GM12878 (cell line): ENCODE data around the gene CCNC. TPM values are rescaled to one million over a fixed set of nuclear protein-coding genes. Genes with fewer than 3 reads are reported as not detected.

Experiments used
- ATAC-seq: fragments of 200-7000 bp; cut with Tn5 transposase; 3 replicates; pipeline ENCODE4 v1.9.1; 2020; ENCODE audit warnings: mild to moderate bottlenecking, moderate library complexity
- BruUV-seq: library from RNA; stranded (reverse); fragments of 400-500 nt; replicated peaks from 2 replicates; lab custom pipeline; 2021; lab: Mats Ljungman, UMichigan
- CTCF ChIA-PET: fragments of 300-600 bp; sonication (Branson Sonifier 250); formaldehyde crosslinking; extraction: SDS; loops from one replicate; lab custom pipeline; 2021; ENCODE audit warnings: inconsistent platforms; lab: Yijun Ruan, JAX
- POLR2A ChIA-PET: fragments of 350-600 bp; formaldehyde crosslinking; extraction: SDS; loops from one replicate; lab custom pipeline; 2021; ENCODE audit warnings: inconsistent platforms; lab: Charles Lee
- RAD21 ChIA-PET: fragments of 300-600 bp; sonication (Branson Sonifier 250); formaldehyde crosslinking; loops from one replicate; lab custom pipeline; 2023; ENCODE audit warnings: antibody characterized with exemption; ENCODE audit not compliant: unreplicated experiment; lab: Charles Lee
- SMC1A ChIA-PET: fragments of 300-600 bp; sonication (Branson Sonifier 250); formaldehyde crosslinking; loops from one replicate; lab custom pipeline; 2023; ENCODE audit not compliant: unreplicated experiment, uncharacterized antibody; lab: Charles Lee
- DNase-seq: peaks from one replicate; pipeline ENCODE4 v3.0.0-alpha.2; 2011; ENCODE audit warnings: low read depth, low spot score
- FAIRE-seq: peaks from 3 replicates; lab custom pipeline; 2011; peaks lifted over from hg19 to GRCh38; lab: Jason Lieb, UNC
- H2AFZ ChIP-seq: 2 replicates; pipeline ENCODE4 v1.6.0; 2011; ENCODE audit warnings: low read depth, low read length, control low read depth; ENCODE audit not compliant: control insufficient read depth
- H3K27ac ChIP-seq: 2 replicates; pipeline ENCODE4 v1.5.1; 2011; ENCODE audit warnings: control low read depth; ENCODE audit not compliant: control insufficient read depth, insufficient read depth
- H3K27me3 ChIP-seq, 2 experiments: replicated peaks in 1 of 2; 2 replicates each; pipeline versions ENCODE4 v1.6.0 to v1.6.1; 2011; ENCODE audit warnings: low read length in 1 of 2; ENCODE audit not compliant: control insufficient read depth in 2 of 2, insufficient read depth in 2 of 2
- H3K36me3 ChIP-seq, 2 experiments: 2 replicates each; pipeline ENCODE4 v1.5.1; 2011; ENCODE audit warnings: low read length in 1 of 2; ENCODE audit not compliant: control insufficient read depth in 2 of 2, insufficient read depth in 2 of 2
- H3K4me1 ChIP-seq: 2 replicates; pipeline ENCODE4 v1.6.1; 2011; ENCODE audit warnings: mild to moderate bottlenecking, low read length, moderate library complexity, mixed read lengths; ENCODE audit not compliant: control insufficient read depth, insufficient read depth
- H3K4me2 ChIP-seq: 2 replicates; pipeline ENCODE4 v1.6.0; 2011; ENCODE audit warnings: control low read depth; ENCODE audit not compliant: control insufficient read depth, insufficient read depth
- H3K4me3 ChIP-seq: fragments of 200-600 bp; sonication (generic); 2 replicates; pipeline ENCODE4 v1.5.1; 2016
- H3K79me2 ChIP-seq: 2 replicates; pipeline ENCODE4 v1.6.0; 2011; ENCODE audit warnings: low read length; ENCODE audit not compliant: control insufficient read depth, insufficient read depth
- H3K9ac ChIP-seq: 2 replicates; pipeline ENCODE4 v1.8.0; 2011; ENCODE audit warnings: low read length, control low read depth, mixed read lengths; ENCODE audit not compliant: control insufficient read depth, insufficient read depth
- H3K9me3 ChIP-seq: replicated peaks from 3 replicates; pipeline ENCODE4 v1.5.1; 2011; ENCODE audit warnings: mild to moderate bottlenecking, low read length; ENCODE audit not compliant: control insufficient read depth, insufficient read depth
- H4K20me1 ChIP-seq: 2 replicates; pipeline ENCODE4 v1.6.0; 2011; ENCODE audit not compliant: control insufficient read depth, insufficient read depth
- CREM ChIP-seq: IDR thresholded peaks from 2 replicates; pipeline ENCODE4 v1.6.1; 2014; ENCODE audit warnings: antibody characterized with exemption, low read depth
- FOS ChIP-seq: IDR thresholded peaks from 3 replicates; pipeline ENCODE4 v1.6.1; 2011; ENCODE audit warnings: borderline replicate concordance; ENCODE audit not compliant: insufficient read length; ENCODE audit errors: extremely low read depth
- NR2C1 ChIP-seq: fragments of 450-650 bp; IDR thresholded peaks from 2 replicates; pipeline ENCODE4 v1.6.1; 2017; ENCODE audit warnings: antibody characterized with exemption, mild to moderate bottlenecking, moderate library complexity
- SMAD5 ChIP-seq: IDR thresholded peaks from 2 replicates; pipeline ENCODE4 v1.6.1; 2016; ENCODE audit warnings: antibody characterized with exemption, low read depth
- TBL1XR1 ChIP-seq: IDR thresholded peaks from 2 replicates; pipeline ENCODE4 v1.6.1; 2012; ENCODE audit warnings: low read depth, low read length, improper control_type of control experiment
- WRNIP1 ChIP-seq: IDR thresholded peaks from 2 replicates; pipeline ENCODE4 v1.6.1; 2011; ENCODE audit warnings: low read depth, low read length, improper control_type of control experiment, borderline replicate concordance
- ZNF207 ChIP-seq: fragments of 450-650 bp; IDR thresholded peaks from 2 replicates; pipeline ENCODE4 v1.6.1; 2014; ENCODE audit warnings: antibody characterized with exemption, mild to moderate bottlenecking, borderline replicate concordance
- WGBS: methylation state at CpG from one replicate; pipeline ENCODE4 v1.1.6; 2016; ENCODE audit warnings: low lambda C conversion rate; ENCODE audit not compliant: insufficient replicate concordance, insufficient coverage; ENCODE audit errors: missing lambda C conversion rate; 5-methylcytosine and 5-hydroxymethylcytosine counted together
- in situ Hi-C: fragments of 300-500 bp; cut with MboI; formaldehyde crosslinking; loops from 9 replicates; pipeline ENCODE4 v1.14.3; 2018; ENCODE audit warnings: mixed read lengths
- intact Hi-C: fragments of 100-400 bp; cut with micrococcal nuclease; formaldehyde crosslinking; loops from one replicate; pipeline ENCODE4 v1.14.2; 2022; ENCODE audit not compliant: unreplicated experiment
- polyA plus RNA-seq, 11 experiments: library from polyadenylated mRNA; depleted of rRNA in 4 of 11; unstranded in 6 of 11; stranded (reverse) in 5 of 11; fragments of >200 nt; fragmentation: Nextera tagmentation in 4 of 11; fragmentation: Illumina TruSeq in 1 of 11; extraction: Ambion mirVana in 4 of 11; extraction: Trizol in 1 of 11; gene quantifications; 1 replicate in 1 of 11; 2 replicates in 10 of 11; pipeline versions ENCODE4 v1.2.1 to v1.2.3, GENCODE V29; 2011 to 2016; ENCODE audit warnings: inconsistent platforms in 2 of 11, missing spikeins in 2 of 11, low read depth in 1 of 11
- total RNA-seq, 4 experiments: library from RNA; depleted of rRNA in 3 of 4; stranded (reverse); fragments of >200 nt in 3 of 4; fragmentation: Illumina TruSeq in 1 of 4; extraction: Trizol in 1 of 4; gene quantifications; 2 replicates each; pipeline versions ENCODE4 v1.2.1 to v1.2.3, GENCODE V29; 2013 to 2021
- TF ChIP-seq, protein P1 (sequence below): IDR thresholded peaks from 2 replicates; pipeline ENCODE4 v1.6.1; 2012; ENCODE audit warnings: improper control_type of control experiment, low read depth, low read length; ENCODE audit not compliant: insufficient replicate concordance
- TF ChIP-seq, protein P2 (sequence below): IDR thresholded peaks from 2 replicates; pipeline ENCODE4 v1.6.1; 2011; ENCODE audit warnings: borderline replicate concordance, low read depth, mild to moderate bottlenecking, moderate library complexity, low read length; ENCODE audit not compliant: insufficient read depth, poor library complexity, severe bottlenecking

The CCNC gene
- total and polyA plus RNA-seq, 10 of the 15 experiments (the other 5 are each of a cell fraction or from before 2014, with no cell fraction given) = 68.5 to 168 (median 99.4) TPM

DNA sequence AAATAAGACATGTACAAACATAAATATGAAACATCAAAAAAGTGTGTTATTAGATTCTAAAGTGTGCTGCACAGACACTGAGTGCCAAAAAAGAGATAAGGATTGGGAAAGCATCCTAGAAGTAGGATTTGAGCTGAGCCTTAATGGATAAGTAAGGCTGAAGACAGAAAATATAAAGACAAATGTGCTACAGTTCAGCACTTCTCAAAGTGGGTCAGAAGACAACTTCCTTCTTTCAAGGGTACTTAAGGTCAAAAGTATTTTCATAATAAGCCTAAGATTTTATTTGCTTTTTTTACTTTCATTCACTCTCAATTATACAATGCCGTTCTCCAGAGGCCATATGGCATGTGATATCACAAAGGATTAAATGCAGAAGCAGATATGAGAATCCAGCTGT, 70.0 kb downstream of the CCNC start:
- DNase-seq = no peak
- FAIRE-seq = no peak
- no peak for ATAC-seq
- no peak overlapping the region for H3K27ac ChIP-seq
- no peak overlapping the region for H3K4me3 ChIP-seq
- POLR2A ChIA-PET = interaction anchor here (0.7 to 0.9 kb wide), 3 partner anchors 12 to 16 kb away, joined by 3 to 4 read pairs (median 3); no protein-coding TSS in a partner anchor
- 29% methylated on average over 1 of the region's 1 CpG for WGBS
- H3K36me3 ChIP-seq = peaks cover 0 to 16% of the 10 kb centered on the region in 2 experiments; a peak in 1 of 4 replicates
- RAD21 ChIA-PET = no interaction called here
- H4K20me1 ChIP-seq = no peaks in the 10 kb centered on the region
- H3K79me2 ChIP-seq = no peaks in the 10 kb centered on the region
- TF ChIP-seq ZNF207 (no peak), CREM (no peak), SMAD5 (no peak), WRNIP1 (no peak), NR2C1 (no peak), TBL1XR1 (no peak), FOS (no peak)
- TF ChIP-seq, protein P1, sequence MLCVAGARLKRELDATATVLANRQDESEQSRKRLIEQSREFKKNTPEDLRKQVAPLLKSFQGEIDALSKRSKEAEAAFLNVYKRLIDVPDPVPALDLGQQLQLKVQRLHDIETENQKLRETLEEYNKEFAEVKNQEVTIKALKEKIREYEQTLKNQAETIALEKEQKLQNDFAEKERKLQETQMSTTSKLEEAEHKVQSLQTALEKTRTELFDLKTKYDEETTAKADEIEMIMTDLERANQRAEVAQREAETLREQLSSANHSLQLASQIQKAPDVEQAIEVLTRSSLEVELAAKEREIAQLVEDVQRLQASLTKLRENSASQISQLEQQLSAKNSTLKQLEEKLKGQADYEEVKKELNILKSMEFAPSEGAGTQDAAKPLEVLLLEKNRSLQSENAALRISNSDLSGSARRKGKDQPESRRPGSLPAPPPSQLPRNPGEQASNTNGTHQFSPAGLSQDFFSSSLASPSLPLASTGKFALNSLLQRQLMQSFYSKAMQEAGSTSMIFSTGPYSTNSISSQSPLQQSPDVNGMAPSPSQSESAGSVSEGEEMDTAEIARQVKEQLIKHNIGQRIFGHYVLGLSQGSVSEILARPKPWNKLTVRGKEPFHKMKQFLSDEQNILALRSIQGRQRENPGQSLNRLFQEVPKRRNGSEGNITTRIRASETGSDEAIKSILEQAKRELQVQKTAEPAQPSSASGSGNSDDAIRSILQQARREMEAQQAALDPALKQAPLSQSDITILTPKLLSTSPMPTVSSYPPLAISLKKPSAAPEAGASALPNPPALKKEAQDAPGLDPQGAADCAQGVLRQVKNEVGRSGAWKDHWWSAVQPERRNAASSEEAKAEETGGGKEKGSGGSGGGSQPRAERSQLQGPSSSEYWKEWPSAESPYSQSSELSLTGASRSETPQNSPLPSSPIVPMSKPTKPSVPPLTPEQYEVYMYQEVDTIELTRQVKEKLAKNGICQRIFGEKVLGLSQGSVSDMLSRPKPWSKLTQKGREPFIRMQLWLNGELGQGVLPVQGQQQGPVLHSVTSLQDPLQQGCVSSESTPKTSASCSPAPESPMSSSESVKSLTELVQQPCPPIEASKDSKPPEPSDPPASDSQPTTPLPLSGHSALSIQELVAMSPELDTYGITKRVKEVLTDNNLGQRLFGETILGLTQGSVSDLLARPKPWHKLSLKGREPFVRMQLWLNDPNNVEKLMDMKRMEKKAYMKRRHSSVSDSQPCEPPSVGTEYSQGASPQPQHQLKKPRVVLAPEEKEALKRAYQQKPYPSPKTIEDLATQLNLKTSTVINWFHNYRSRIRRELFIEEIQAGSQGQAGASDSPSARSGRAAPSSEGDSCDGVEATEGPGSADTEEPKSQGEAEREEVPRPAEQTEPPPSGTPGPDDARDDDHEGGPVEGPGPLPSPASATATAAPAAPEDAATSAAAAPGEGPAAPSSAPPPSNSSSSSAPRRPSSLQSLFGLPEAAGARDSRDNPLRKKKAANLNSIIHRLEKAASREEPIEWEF = no peak
- TF ChIP-seq, protein P2, sequence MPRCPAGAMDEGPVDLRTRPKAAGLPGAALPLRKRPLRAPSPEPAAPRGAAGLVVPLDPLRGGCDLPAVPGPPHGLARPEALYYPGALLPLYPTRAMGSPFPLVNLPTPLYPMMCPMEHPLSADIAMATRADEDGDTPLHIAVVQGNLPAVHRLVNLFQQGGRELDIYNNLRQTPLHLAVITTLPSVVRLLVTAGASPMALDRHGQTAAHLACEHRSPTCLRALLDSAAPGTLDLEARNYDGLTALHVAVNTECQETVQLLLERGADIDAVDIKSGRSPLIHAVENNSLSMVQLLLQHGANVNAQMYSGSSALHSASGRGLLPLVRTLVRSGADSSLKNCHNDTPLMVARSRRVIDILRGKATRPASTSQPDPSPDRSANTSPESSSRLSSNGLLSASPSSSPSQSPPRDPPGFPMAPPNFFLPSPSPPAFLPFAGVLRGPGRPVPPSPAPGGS = no peak
- no TSS peak for BruUV-seq
- CTCF ChIA-PET = interaction anchor here (2.1 kb wide), 1 partner anchor 14 kb away, joined by 6 read pairs; no protein-coding TSS in a partner anchor
- SMC1A ChIA-PET = interaction anchor here (2.1 kb wide), 1 partner anchor 13 kb away, joined by 8 read pairs; no protein-coding TSS in a partner anchor
- intact Hi-C loops = loop anchor here (2.0 kb wide), 1 partner anchor 40 kb away; no protein-coding TSS in a partner anchor
- H3K27me3 ChIP-seq = no peaks in the 10 kb centered on the region
- no peaks in the 10 kb centered on the region for H3K9me3 ChIP-seq
- no peak overlapping the region for H3K4me2 ChIP-seq
- in situ Hi-C loops = no loop called here
- H3K4me1 ChIP-seq = no peaks in the 10 kb centered on the region
- no peak overlapping the region for H3K9ac ChIP-seq
- no peak overlapping the region for H2AFZ ChIP-seq
